Thyroid gland (tissue), 4 donors: Measurements from ENCODE around the gene KRT10. TPM values are rescaled to one million over a fixed set of nuclear protein-coding genes. Genes with fewer than 3 reads are reported as not detected.

Experiments used
- DNase-seq, 2 donors: peaks; one replicate each; pipeline ENCODE4 v3.0.0-alpha.2; 2019
- H3K27ac ChIP-seq, 3 donors: fragments of 200-600 bp; sonication (generic); 1 replicate in 2 of 3; 2 replicates in 1 of 3; pipeline ENCODE4 v1.5.1; 2016 to 2019; ENCODE audit warnings: mild to moderate bottlenecking in 1 of 3, moderate library complexity in 1 of 3
- H3K27me3 ChIP-seq: fragments of 200-600 bp; sonication (generic); one replicate; pipeline ENCODE4 v1.5.1; 2019
- H3K36me3 ChIP-seq, 2 donors: fragments of 200-600 bp; sonication (generic); one replicate each; pipeline ENCODE4 v1.5.1; 2016 to 2019
- H3K4me1 ChIP-seq, 2 donors: fragments of 200-600 bp; sonication (generic); one replicate each; pipeline ENCODE4 v1.5.1; 2017 to 2019
- H3K4me3 ChIP-seq, 3 donors: fragments of 200-600 bp; sonication (generic); replicated peaks in 1 of 3; 1 replicate in 2 of 3; 2 replicates in 1 of 3; pipeline ENCODE4 v1.5.1; 2016; ENCODE audit warnings: mild to moderate bottlenecking in 1 of 3
- H3K9me3 ChIP-seq: fragments of 200-600 bp; sonication (generic); one replicate; pipeline ENCODE4 v1.5.1; 2017
- CTCF ChIP-seq, 6 experiments: fragments of 200-600 bp in 3 of 6; fragments of 450-650 bp in 3 of 6; sonication (generic) in 3 of 6; IDR thresholded peaks; one replicate each; pipeline ENCODE4 v1.5.1; 2016 to 2019; ENCODE audit warnings: antibody characterized with exemption in 6 of 6, mild to moderate bottlenecking in 2 of 6, inconsistent platforms in 1 of 6, moderate library complexity in 1 of 6
- POLR2A ChIP-seq, 2 donors: fragments of 450-650 bp; IDR thresholded peaks; one replicate each; pipeline ENCODE4 v1.6.1; 2017; ENCODE audit warnings: antibody characterized with exemption in 2 of 2, mild to moderate bottlenecking in 2 of 2, moderate library complexity in 1 of 2
- WGBS, 2 donors: methylation state at CpG; one replicate each; pipeline ENCODE4 v1.1.5; 2017; 5-methylcytosine and 5-hydroxymethylcytosine counted together
- intact Hi-C: fragments of 100-400 bp; cut with DNase I; formaldehyde crosslinking; loops from one replicate; pipeline ENCODE4 v1.15.1; 2023
- total RNA-seq, 4 donors: library from RNA; depleted of rRNA; stranded (reverse); fragments of >200 nt; gene quantifications; one replicate each; pipeline ENCODE4 v1.2.3, GENCODE V29; 2016

The KRT10 gene
- 10 to 100 TPM in 2 of 4 donors, 1 to 10 TPM in 2; 1.3 to 10.8 (median 8.8) TPM for total RNA-seq

- H3K4me1 ChIP-seq = peaks cover 9% of the 10 kb centered on the region in 2 donors
- 96 to 97% methylated on average over 7 of the region's 7 CpGs for WGBS, 2 donors
- no peaks in the 10 kb centered on the region for H3K36me3 ChIP-seq
- no peaks in the 10 kb centered on the region for H3K27me3 ChIP-seq
- no peak for DNase-seq
- intact Hi-C loops = no loop called here
- no peak within 1 kb of the TSS for H3K27ac ChIP-seq
- TF ChIP-seq POLR2A (IDR thresholded peaks at IDR 0.05) (no peak), CTCF (IDR thresholded peaks at IDR 0.05) (no peak)
- no peaks in the 10 kb centered on the region for H3K9me3 ChIP-seq
- no peak within 1 kb of the TSS for H3K4me3 ChIP-seq
Observed at GRCh38 chr17:40822132-40822812, at the start of gene KRT10. KRT10 (minus strand) TSS chr17:40822614; CDS start chr17:40822585, 29 bp downstream.

GRCh38 chr17:40871316-40871715 lies 48.9 kb upstream of the KRT10 start:
- Histone ChIP-seq H3K9me3 (no peaks in the 10 kb centered on the region), H3K27me3 (no peaks in the 10 kb centered on the region), H3K36me3 (no peaks in the 10 kb centered on the region), H3K4me3 (no peak overlapping the region), H3K27ac (no peak overlapping the region), H3K4me1 (no peaks in the 10 kb centered on the region)
- WGBS, 2 donors = 96 to 97% methylated on average over 7 of the region's 7 CpGs
- intact Hi-C loops = no loop called here
- DNase-seq = no peak
- no peak for TF ChIP-seq POLR2A (IDR thresholded peaks at IDR 0.05)
- TF ChIP-seq CTCF (IDR thresholded peaks at IDR 0.05) = no peak

- Histone ChIP-seq H3K4me3 (no peak overlapping the region), H3K36me3 (no peaks in the 10 kb centered on the region), H3K27me3 (no peaks in the 10 kb centered on the region), H3K4me1 (no peaks in the 10 kb centered on the region), H3K27ac (no peak overlapping the region), H3K9me3 (no peaks in the 10 kb centered on the region)
- WGBS, 2 donors = 66 to 84% methylated on average over 4 of the region's 4 CpGs
- intact Hi-C loops = no loop called here
- no peak for TF ChIP-seq POLR2A (IDR thresholded peaks at IDR 0.05)
- no peak for TF ChIP-seq CTCF (IDR thresholded peaks at IDR 0.05)
- no peak for DNase-seq
Observed at GRCh38 chr17:40870136-40870535, 47.7 kb upstream of the KRT10 start.

GRCh38 chr17:40866838-40867237 lies 44.4 kb upstream of the KRT10 start, which contains the start of gene KRT12:
KRT12 (minus strand) TSS chr17:40867223; CDS start chr17:40867186, 37 bp downstream.
- Histone ChIP-seq H3K4me3 (no peak within 1 kb of the TSS), H3K36me3 (no peaks in the 10 kb centered on the region), H3K4me1 (no peaks in the 10 kb centered on the region), H3K27ac (no peak within 1 kb of the TSS), H3K9me3 (no peaks in the 10 kb centered on the region), H3K27me3 (no peaks in the 10 kb centered on the region)
- no peak for TF ChIP-seq POLR2A (IDR thresholded peaks at IDR 0.05)
- no peak for TF ChIP-seq CTCF (IDR thresholded peaks at IDR 0.05)
- no peak for DNase-seq
- 93 to 95% methylated on average over 8 of the region's 8 CpGs for WGBS, 2 donors
- intact Hi-C loops = no loop called here

GRCh38 chr17:40864661-40865390 lies 42.4 kb upstream of the KRT10 start:
- no peaks in the 10 kb centered on the region for H3K9me3 ChIP-seq
- no peak for DNase-seq
- no peak for TF ChIP-seq POLR2A (IDR thresholded peaks at IDR 0.05)
- TF ChIP-seq CTCF (IDR thresholded peaks at IDR 0.05) = no peak
- H3K27me3 ChIP-seq = no peaks in the 10 kb centered on the region
- 70 to 84% methylated on average over 14 of the region's 14 CpGs for WGBS, 2 donors
- H3K36me3 ChIP-seq = no peaks in the 10 kb centered on the region
- no peak overlapping the region for H3K4me3 ChIP-seq
- H3K27ac ChIP-seq = no peak overlapping the region
- no peaks in the 10 kb centered on the region for H3K4me1 ChIP-seq
- intact Hi-C loops = no loop called here
